Measurements from ENCODE around the gene ZNF778.
"Not testable (repeated sequence)": the region's sequence is repeated elsewhere in the genome, so short reads cannot be mapped to it uniquely, and the experiment has no call there.

Gene ZNF778

DNA sequence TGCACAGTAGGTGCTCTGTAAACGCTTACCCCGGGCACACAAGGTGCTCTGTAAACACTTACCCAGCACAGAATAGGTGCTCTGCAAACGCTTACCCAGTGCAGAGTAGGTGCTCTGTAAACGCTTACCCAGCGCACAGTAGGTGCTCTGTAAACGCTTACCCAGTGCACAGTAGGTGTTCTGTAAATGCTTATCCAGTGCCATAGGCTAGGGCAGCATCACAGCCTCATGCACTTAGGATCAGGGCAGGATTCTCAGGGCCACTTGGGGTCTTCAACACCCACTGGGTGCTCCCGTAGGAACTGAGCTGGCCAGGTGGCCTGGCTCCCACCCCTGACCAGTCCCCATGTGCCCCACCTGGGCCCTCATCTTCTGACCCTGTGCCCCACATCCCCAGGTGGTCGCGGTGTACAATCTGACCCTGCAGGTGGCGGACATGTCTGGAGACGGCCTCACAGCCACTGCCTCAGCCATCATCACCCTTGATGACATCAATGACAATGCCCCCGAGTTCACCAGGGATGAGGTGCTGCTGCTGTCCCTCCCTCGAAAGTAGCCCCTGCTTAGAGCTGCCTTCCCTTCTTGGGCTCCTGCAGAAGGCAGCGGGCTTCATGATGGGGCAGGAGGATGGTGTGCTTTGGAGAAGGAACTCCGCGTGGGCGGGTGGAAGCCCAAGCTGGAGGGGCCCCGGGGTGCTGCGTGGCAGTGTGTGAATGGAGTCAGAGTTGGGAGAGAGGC is 30.3 kb upstream of the ZNF778 start:
- TF ChIP-seq ZNF274 (IDR thresholded peaks at IDR 0.05; ENCODE audit: low read depth, low read length), result no peak
- H3K4me3 ChIP-seq (ENCODE audit: low read length), result no peak overlapping the region

DNA sequence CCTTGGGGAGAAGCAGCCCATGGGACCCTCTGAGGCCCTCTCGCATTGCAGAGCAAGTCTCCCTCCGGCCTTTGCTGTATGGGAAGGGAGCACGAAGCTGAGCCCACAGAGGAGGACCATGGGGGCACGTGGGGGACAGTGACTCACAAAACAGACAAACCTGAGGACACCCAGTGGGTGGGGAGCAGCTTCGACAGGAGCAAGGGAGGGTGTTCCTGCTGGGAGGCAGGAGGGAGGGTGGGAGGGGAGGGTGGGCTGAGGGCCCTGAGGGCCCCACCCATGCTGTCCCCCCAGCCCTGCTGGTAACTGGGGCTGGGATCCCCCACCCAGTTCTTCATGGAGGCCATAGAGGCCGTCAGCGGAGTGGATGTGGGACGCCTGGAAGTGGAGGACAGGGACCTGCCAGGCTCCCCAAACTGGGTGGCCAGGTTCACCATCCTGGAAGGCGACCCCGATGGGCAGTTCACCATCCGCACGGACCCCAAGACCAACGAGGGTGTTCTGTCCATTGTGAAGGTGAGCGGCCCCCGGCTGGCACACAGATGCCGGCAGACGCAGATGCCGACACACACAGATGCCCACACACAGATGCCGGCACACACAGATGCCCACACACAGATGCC is 29.6 kb upstream of the ZNF778 start:
- no peak for TF ChIP-seq ZNF274 (IDR thresholded peaks at IDR 0.05; ENCODE audit: low read depth, low read length)
- no peak overlapping the region for H3K4me3 ChIP-seq (ENCODE audit: low read length)

DNA sequence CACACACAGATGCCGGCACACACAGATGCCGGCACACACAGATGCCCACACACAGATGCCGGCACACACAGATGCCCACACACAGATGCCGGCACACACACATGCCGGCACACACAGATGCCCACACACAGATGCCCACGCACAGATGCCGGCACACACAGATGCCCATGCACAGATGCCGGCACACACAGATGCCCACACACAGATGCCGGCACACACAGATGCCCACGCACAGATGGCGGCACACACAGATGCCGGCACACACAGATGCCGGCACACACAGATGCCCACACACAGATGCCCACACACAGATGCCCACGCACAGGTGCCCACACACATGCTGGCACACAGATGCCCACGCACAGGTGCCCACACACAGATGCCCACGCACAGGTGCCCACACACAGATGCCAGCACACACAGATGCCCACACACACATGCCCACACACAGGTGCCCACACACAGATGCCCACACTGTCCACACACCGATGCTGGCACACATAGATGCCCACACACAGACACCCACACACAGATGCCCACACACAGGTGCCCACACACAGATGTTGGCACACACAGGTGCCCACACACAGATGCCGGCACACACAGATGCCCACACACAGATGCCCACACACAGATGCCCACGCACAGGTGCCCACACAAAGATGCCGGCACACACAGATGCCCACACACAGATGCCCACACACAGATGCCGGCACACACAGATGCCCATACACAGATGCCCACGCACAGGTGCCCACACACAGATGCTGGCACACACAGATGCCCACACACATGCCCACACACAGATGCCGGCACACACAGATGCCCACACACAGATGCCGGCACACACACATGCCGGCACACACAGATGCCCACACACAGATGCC is 28.8 kb upstream of the ZNF778 start:
- not testable (repeated sequence) for H3K4me3 ChIP-seq (ENCODE audit: low read length)

DNA sequence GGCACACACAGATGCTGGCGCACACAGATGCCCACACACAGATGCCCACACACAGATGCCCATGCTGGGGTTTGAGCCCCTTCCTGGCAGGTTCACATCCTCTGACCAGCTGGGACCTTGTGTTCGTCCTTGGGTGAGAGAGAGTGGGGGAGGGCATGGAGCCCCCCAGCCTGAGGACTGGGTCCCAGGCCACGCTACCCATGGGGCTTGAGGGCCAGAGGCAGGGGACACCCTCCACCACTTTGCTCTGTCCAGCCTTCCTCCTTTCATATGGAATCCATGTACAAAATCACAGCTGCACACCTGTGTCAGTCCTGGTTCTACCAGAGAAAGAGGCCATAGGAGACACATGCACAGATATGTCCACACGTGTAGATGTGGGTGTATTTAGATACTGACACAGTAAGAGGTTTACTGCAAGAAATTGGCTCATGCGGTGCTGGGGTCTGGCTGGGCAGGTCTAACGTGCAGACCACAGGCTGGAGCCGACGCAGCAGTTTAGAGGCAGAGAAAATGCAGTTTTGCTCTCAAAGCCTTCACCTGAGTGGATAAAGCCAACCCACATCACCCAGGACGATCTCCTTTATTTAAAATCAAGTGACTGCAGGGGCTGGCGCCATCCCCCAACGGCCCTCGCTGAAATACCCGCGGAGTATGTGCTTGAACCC is 28.0 kb upstream of the ZNF778 start:
- no peak for TF ChIP-seq ZNF274 (IDR thresholded peaks at IDR 0.05; ENCODE audit: low read depth, low read length)
- H3K4me3 ChIP-seq (ENCODE audit: low read length), result no peak overlapping the region

DNA sequence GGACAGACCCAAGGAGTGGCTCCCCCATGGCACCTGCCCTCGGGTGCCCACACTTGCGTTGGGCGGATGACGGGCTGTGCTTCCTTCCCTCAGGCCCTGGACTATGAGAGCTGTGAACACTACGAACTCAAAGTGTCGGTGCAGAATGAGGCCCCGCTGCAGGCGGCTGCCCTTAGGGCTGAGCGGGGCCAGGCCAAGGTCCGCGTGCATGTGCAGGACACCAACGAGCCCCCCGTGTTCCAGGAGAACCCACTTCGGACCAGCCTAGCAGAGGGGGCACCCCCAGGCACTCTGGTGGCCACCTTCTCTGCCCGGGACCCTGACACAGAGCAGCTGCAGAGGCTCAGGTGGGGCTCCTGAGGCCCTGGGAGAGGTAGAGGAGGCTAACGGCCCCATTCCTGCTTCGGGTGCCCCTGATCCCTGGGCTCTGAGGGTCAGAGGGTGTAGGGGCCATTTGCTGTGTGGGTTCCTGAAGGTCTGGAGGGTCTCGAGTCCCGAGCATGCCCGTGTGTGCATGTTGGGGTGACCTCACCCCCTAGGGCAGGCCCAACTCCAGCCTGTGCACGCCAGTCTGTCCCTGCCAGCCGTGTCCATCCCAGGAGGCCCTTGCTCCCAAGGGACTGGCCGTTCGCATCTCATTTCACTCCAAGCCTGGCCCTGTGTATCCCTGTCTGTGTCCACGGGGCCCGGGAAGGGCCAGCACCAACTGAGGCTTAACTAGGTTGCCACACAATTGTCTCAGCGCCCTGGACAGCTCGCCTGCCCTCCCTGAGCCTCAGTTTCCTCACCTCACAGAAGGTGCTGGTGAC is 27.1 kb upstream of the ZNF778 start:
- no peak overlapping the region for H3K4me3 ChIP-seq (ENCODE audit: low read length)
- no peak for TF ChIP-seq ZNF274 (IDR thresholded peaks at IDR 0.05; ENCODE audit: low read depth, low read length)

DNA sequence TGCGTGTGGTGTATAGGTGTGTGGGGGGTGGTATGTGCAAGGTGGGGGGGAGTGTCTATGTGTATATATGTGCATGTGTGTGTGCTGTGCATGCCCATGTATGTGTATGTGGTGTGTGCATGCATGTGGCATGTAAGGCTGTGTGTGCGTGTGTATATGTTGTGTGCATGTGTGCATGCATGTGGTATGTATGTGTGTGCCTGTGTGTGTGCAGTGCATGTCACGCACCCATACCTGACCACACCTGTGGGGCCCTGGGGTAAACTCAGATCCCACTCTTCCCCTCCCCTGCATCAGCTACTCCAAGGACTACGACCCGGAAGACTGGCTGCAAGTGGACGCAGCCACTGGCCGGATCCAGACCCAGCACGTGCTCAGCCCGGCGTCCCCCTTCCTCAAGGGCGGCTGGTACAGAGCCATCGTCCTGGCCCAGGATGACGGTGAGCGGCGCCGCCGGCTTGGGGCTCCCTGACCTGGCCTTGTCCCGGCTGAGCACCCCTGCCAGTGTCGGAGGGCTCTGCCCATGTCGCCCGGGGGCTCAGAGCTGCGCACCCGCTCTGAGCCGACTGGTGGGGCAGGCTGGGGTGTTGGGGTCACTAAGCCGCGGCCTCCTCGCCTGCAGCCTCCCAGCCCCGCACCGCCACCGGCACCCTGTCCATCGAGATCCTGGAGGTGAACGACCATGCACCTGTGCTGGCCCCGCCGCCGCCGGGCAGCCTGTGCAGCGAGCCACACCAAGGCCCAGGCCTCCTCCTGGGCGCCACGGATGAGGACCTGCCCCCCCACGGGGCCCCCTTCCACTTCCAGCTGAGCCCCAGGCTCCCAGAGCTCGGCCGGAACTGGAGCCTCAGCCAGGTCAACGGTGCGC is 26.2 kb upstream of the ZNF778 start:
- no peak overlapping the region for H3K4me3 ChIP-seq (ENCODE audit: low read length)
- TF ChIP-seq ZNF274 (IDR thresholded peaks at IDR 0.05; ENCODE audit: low read depth, low read length), result no peak

DNA sequence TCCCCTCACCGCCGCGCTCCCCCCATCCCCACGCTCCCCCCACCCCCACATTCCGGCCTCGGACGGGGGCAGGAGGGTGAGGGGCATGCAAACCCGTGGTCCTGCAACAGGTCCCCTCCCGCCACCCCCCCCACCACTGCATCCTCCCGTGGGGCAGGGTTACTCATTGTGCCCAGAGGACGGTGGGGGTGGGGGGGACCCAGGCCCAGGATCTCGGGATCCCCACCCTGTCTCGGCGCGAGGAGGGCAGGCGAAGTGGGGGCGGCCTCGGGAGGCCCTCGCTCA is 25.7 kb upstream of the ZNF778 start:
- H3K4me3 ChIP-seq (ENCODE audit: low read length), result no peak overlapping the region; the same call in 1 of the 2 replicates
- TF ChIP-seq ZNF274 (IDR thresholded peaks at IDR 0.05; ENCODE audit: low read depth, low read length), result no peak

DNA sequence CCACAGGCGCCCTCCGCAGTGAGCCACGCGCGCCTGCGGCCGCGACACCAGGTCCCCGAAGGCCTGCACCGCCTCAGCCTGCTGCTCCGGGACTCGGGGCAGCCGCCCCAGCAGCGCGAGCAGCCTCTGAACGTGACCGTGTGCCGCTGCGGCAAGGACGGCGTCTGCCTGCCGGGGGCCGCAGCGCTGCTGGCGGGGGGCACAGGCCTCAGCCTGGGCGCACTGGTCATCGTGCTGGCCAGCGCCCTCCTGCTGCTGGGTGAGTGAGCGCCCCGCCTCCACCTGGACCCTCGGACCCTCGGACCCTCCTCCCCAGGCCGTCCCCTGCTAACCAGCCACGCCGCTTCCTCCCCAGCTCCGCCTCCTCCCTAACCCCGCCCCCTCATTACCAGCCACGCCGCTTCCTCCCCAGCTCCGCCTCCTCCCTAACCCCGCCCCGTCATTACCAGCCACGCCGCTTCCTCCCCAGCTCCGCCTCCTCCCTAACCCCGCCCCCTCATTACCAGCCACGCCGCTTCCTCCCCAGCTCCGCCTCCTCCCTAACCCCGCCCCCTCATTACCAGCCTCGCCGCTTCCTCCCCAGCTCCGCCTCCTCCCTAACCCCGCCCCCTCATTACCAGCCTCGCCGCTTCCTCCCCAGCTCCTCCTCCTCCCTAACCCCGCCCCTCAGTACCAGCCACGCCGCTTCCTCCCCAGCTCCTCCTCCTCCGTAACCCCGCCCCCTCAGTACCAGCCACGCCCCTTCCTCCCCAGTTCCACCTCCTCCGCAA is 25.1 kb upstream of the ZNF778 start:
- H3K4me3 ChIP-seq (ENCODE audit: low read length), result peak overlapping the region; percentile 42; the same call in 1 of the 2 replicates

DNA sequence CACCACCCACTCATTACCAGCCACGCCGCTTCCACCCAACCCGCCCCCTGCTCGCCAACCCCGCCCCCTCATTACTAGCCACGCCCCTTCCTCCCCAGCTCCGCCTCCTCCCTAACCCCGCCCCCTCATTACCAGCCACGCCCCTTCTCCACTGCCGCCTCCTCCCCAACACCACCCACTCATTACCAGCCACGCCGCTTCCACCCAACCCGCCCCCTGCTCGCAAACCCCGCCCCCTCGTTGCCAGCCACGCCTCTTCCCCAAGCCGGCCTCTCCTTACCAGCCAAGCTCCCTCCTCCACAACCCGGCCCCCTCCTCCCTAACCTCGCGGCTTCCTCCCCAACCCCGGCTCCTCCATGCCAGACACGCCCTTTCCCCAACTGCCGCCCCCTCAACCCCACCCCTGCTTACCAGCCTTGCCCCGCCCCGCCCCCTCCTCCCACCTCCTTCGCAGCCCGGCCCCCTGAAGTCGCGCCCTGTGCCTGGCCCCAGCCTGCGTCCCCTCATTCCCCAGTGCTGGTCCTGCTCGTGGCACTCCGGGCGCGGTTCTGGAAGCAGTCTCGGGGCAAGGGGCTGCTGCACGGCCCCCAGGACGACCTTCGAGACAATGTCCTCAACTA is 24.4 kb upstream of the ZNF778 start:
- TF ChIP-seq ZNF274 (IDR thresholded peaks at IDR 0.05; ENCODE audit: low read depth, low read length), result no peak
- no peak overlapping the region for H3K4me3 ChIP-seq (ENCODE audit: low read length)

DNA sequence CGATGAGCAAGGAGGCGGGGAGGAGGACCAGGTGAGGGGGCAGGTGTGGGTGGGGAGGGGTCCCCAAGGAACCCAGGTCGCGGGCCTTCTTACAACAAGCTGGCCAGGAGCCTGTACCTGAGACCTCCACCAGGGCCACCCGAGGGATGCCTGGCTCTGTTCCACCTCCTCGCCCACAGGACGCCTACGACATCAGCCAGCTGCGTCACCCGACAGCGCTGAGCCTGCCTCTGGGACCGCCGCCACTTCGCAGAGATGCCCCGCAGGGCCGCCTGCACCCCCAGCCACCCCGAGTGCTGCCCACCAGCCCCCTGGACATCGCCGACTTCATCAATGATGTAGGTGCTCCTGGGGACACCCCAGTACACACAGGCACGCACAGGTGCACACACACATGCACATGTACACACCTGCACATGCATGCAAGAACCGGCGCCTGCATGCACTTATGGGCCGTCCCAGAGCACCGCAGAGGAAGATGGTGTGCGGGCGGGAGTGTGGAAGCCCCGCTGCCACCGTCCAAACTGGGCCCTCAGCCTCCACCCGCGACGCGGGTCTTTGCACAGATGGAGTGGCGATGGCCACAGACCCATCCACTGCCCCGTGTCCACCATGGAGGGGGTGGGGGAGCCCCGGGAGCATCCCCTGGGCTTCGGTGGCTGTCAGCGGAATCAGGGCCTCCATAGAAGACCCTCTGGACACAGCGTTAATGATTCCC is 23.8 kb upstream of the ZNF778 start:
- H3K4me3 ChIP-seq (ENCODE audit: low read length), result no peak overlapping the region
- no peak for TF ChIP-seq ZNF274 (IDR thresholded peaks at IDR 0.05; ENCODE audit: low read depth, low read length)
